GM18526 (cell line): ENCODE data around the gene KIF1C.

Source experiments
- POLR2A ChIP-seq: IDR thresholded peaks from 3 replicates; pipeline ENCODE4 v1.6.1; 2011; ENCODE audit not compliant: insufficient read length; ENCODE audit errors: extremely low read depth

Gene KIF1C

DNA sequence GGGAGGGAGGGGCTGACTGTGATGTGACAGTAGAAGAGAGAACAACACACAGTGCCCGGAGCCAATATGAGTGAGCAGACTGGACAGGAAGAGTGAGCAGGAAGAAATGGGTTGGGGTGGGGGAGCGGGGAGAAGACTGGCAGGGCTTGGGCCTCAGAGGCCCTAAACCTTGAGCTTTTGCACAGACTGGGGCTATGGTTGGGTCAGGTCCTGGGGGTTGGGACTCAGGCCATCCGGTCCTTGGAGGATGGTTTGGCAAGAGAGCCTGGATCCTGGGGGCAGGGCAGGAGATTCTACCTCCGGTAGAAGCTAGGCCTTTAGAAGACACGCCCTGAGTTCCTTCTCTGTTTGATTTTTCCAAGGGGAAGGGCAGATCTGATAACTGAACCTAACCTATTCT is 11.3 kb upstream of the KIF1C start:
- no peak for TF ChIP-seq POLR2A

DNA sequence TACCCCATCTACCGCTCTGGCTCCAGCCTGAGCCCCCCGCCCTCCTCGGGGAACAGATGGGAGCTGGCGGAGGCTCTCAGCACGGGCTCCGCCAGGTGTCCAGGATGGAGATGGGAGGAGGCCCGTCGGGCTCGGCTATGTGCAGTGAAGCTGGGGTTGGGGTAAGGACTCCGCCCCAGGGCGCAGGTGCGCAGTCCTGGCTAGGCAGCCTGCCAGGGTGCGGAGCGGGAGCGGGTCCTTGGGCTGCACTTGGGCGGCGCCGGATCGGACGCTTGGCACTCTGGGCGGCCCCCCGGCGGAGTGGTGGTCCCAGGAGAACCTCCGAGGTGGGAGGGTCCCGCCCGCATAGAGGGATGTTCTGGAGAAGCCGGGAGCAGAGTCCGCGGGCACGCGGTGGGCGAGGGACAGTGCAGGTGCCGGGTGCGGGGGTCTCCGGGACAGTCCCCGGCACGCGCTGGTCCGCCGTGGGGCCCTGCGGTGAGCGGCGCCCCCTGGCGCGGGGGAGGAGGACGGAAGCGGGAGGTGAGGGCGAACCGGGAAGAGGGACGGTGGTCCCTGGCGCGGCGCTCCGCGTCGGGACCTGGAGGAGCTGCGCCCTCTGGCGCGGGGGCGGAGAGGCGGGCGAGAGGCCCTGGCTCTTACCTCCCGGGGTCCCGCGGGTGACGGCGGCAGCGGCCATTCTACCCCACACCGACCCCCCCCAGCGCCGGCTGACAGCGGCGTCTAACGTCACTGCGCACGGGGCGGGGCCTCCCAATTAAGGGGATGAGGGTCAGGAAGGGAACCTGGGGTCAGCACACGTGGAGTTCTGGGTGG is 10.6 kb upstream of the KIF1C start, which contains the start of gene CAMTA2:
Gene CAMTA2 (minus strand): TSS at position 725 of the 816 bp plus-strand sequence. CDS start 1,453 bp downstream, outside the sequence.
- no peak for TF ChIP-seq POLR2A

DNA sequence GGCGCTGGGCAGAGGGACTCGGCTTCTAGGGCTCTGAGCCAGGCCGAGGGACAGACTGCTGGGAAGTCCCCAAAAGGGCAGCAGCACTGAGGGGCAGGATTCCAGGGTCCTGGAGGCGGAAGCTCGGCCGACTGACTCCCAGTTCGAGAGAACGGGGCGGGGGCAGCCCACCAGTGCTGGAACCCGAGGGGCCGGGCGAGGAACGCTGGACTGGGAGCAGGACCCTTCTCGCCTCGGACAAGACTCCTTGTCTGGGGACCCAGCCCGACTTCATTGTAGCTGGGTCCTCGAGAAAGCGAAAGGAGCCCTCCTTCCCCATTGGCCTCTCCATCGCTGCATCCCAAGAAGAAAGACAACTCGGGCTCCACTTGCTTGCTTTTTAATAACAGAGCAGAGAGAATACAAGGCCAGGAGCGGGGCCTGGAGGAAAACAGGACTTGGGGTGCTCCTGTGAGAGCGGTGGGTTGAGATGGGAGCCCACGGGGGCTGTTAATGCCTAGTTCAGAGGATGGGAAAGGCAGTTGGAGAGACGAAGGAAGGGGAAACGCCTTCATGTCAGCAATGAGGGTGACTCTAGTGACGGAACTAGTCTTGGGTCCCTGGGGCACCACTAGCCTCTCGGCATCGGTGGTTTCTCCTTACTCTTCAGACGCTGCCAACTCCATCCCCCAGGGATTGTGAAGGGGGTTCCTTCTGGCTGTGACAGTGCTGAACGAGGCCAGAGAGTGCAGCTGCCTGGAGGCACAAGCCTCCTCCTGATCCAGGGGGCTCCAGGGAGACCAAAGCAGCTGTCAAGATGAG is 9.8 kb upstream of the KIF1C start:
- TF ChIP-seq POLR2A, result peak; percentile 56

DNA sequence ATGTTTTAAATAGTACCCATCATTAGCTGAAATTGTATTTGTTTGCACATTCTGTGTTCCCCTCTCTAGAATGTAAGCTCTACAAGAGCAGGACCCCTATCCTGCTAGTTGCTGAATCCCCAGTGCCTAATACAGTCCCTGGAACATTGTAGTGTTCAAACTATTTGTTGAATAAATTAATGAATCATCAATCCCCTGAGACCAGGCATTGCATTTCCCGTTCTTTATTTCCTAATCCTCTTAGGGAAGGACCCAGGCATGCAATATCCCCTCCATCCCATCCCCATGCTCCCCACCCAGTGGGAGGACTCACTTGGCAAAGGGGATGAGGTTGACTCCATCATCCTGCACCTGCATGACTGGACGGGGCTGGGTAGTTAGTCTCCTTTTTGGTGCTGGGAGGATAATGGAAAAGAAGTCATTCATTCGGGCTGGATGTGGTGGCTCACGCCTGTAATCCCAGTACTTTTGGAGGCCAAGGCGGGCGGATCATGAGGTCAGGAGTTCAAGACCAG is 3.6 kb upstream of the KIF1C start:
- no peak for TF ChIP-seq POLR2A

DNA sequence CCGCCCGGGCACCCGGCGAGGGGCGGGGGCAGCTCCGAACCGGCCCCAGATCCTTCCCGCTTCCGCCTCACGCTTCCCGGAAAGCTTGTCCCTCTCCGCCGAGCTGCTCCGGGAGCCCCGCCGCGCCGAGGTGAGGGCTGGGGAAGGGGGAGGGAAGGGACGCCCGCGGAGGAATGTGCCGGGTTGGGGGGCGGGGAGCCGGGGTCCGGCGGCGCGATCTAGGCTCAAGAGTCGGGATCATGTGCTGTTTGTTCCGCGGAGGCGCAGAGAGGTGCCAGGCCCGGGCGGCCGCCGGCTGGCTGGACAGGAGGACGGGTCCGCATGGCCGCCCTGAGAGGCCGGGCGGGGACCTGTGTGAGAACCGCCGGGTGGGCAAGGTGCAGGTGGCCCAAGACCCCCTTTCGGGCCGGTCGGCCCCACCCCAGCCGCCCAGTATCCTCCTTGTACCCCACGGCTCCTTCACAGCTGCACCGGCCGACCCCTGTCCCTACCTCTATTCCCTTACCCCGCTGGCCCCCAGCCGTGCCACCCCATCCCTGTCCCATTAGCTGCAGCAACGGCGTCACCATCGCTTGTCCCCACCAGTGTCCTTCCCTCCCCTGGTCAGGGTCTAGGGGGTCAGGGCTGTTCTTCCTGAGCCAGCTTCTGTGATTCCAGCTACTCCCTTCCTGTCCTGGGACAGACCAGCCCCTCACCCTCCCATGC is 429 bp downstream of the KIF1C start:
- no peak for TF ChIP-seq POLR2A

DNA sequence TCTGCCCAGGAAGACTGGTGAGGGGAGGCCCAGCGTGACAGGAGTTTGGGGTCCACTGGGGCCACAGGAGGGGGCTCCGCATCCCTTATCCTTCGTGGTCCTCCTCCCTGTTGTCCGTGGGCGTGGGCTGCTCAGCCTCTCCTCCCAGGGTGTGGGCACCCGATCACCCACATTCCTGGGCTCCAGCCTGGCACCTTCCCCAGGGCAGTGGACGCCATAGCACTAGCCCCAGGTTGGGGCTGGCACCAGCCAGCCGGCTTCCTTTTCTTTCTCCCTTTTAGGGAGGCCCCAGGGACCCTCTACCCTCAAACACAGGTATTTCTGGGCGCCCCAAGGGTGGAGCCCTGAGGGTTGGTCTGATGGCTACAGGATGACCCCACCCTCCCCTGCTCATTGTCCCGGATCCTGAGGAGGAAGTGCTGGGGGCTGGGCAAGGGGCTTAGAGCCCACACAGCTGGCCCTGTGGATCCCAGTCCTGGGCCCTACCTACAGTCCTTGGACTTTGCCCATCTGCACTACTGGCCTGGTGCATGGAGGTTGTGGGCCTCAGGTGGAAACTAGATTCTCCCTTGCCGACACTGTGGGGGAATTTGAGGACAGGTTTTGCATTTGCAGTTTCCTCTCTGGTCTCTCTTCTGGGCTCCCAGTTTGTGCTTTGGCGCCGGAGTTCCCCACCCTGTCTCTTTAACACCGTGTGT is 1.1 kb downstream of the KIF1C start:
- TF ChIP-seq POLR2A, result peak; percentile 23

DNA sequence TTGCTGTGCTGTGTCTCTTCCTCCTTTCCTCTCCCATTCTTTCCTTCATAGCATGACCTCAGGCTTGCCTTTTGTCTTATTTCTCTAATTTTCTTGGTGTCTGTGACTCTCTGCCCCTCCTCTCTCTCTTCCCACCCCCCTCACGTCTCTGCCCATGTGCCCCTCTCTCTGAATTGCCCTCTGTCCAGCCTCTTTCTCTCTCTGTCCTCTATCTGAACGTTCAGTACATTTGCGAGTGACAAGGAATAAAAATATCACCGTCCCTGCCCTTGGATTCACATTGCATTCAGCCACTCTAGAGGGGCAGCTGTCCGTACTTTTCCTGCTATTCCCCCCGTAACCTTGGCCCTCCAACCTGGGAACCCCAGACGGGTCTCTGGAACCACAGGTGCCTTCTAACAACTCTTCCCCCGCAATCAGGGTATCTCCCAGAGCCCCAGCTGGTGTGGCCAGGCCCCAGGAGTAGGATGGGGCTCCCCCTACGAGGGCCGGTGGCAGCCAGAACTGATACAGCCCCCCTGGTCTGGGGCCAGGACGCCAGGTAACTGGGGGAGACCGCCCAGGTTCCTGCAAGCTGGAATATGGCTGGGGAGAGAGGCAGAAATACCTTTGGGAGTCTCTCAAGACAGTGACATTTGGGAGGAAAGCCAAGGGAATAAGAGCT is 1.8 kb downstream of the KIF1C start:
- no peak for TF ChIP-seq POLR2A

DNA sequence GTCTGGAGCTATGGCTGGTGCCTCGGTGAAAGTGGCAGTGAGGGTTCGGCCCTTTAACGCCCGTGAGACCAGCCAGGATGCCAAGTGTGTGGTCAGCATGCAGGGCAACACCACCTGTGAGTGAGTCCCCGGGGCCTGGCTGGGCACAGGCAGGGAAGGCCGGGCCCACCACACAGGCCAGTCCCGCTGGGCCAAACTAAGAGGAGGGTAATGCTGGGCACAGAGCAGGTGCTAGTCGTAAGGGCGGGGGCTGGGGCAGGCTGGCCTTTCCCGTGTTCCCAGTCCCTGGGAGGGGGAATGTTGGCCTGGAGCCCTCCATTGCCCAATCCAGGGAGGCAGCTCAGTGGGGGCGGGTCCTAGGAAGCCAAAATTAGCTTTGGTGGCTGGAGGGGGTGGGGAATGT is 2.5 kb downstream of the KIF1C start:
- TF ChIP-seq POLR2A, result no peak

DNA sequence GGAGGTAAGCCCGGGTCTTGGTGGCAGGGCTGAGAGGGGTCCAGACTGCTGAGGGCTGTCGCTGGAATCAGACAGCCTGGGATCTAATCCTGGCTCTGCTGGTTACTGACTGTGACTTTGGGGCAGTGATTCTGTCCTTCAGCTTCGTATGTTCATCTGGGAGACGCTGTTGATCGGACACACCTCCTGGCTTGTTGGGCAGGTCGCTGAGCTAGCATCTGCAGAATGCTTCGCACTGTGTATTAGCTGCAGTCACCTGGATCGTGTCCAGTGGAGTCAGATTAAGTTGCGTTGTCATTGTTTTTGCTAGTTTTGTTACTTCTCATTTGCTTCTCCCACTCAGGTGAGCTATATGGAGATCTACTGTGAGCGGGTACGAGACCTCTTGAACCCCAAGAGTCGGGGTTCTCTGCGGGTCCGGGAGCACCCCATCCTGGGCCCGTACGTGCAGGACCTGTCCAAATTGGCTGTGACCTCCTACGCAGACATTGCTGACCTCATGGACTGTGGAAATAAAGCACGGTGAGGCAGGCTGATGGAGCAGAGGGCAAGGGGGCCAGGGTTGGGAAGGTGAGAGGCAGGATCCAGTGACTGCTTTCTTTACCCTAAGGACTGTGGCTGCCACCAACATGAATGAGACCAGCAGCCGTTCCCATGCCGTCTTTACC is 4.5 kb downstream of the KIF1C start:
- TF ChIP-seq POLR2A, result no peak

DNA sequence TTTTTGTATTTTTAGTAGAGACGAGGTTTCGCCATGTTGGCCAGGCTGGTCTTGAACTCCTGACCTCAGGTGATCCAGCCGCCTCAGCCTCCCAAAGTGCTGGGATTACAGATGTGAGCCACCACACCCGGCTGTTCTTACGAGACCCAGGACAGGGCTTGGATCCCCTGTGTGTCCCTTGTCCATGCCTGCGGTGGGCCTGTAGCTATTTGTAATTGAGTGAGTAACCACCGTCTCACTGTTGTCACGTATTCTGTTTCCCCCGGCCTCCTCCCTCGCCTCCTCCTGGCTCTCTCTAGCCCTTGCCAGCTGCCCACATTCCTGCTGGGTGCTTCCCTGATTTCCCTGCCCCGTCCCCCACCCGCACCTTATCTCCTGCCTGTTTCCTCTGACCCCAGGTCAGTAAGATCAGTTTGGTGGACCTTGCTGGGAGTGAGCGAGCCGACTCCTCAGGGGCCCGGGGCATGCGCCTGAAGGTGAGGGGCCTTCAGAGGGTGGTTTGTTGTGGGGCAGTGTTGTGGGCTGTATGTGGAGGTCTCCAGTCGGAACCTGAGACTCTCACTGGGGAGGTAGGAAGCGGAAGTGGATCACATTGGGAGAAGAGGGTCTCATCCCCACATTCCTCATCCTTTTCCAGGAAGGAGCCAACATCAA is 5.6 kb downstream of the KIF1C start:
- no peak for TF ChIP-seq POLR2A

DNA sequence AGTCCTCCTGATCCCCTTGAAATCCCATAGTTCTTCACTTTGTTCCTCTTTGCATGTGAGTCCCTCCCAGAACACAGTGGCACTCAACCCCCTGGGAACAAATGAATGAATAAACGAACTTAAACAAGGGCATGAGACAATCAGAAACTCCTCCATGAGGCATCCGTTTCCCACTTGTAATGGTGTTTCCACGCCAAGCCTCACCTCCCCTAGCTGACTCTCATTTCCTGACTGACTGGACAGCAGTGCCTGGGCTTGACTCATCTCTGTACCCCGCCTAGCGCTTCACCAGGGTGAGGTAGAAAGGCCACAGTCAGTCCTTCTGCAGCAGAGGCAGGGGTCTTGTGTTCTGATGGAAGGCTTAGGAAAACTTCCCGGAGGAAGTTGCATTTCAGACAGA is 14.2 kb downstream of the KIF1C start:
- TF ChIP-seq POLR2A, result no peak

DNA sequence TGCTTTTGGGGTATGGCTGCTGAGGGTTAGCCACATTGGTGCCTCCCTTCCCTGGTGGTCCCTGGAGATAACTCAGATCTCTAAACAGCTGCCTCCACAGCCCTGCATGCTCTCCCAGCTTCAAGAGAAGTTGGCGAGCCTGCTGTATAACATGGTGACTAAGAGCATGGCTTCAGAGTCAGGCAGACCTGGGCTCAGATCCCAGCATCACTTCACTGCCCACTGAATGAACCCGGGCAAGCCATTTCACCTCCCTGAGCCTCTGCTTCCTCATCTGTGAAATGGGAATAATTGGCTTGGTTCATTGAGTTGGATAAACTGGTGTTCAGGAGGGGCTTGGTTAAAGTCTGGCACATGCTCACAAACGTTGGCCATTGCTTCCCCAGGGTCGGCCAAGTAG is 16.6 kb downstream of the KIF1C start:
- TF ChIP-seq POLR2A, result no peak

DNA sequence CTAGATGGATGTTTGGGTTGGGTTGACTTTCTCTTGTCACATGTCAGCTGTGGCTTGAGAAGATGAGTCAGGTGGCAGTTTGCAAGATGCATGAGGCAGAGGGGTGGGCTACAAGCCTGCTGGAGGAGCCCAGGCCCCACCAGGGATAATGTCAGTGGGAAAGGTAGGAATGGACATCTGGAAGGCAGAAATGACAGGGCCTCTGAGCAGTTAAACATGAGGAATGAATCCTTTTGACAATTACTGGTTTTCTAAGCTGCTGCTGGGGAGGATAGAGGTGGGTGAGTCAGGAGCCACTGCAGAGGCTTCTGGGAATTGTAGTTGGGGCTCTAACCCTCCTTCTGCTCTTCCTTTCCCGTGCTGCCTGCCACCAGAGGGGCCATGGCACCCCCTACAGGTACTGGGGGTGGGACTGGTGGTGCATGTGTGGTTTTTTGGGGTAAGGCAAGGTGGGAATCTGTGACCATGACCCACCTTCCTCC is 21.8 kb downstream of the KIF1C start:
- TF ChIP-seq POLR2A, result no peak
